Measurements from ENCODE around the gene RAB33B.

- TF ChIP-seq CTCF (IDR thresholded peaks at IDR 0.05; ENCODE audit: insufficient read depth, low read depth, low read length) (no peak), EZH2 (IDR thresholded peaks at IDR 0.05; ENCODE audit: insufficient read depth, low read length) (no peak)
Measured at GRCh38 chr4:139469869-139470268, 15.9 kb downstream of the RAB33B start.
